Measurements from ENCODE around the gene MTCH1.
"Not testable (repeated sequence)": the region's sequence is repeated elsewhere in the genome, so short reads cannot be mapped to it uniquely, and the experiment has no call there.

MTCH1 gene

GRCh38 chr6:36968266-36968977 lies 17.6 kb downstream of the MTCH1 start:
- peak; percentile 47 for DNase-seq

- peak; percentile 16 for DNase-seq
These were observed 18.2 kb downstream of the MTCH1 start for GRCh38 chr6:36967757-36968156.

GRCh38 chr6:36967301-36967700 lies 18.7 kb downstream of the MTCH1 start:
- DNase-seq = peak; percentile 7

- DNase-seq = peak; percentile 13
These were observed 21.1 kb downstream of the MTCH1 start for GRCh38 chr6:36964908-36965307.

- DNase-seq = no peak
These were observed 21.6 kb downstream of the MTCH1 start for GRCh38 chr6:36964349-36964748.

GRCh38 chr6:36963451-36964290 lies 22.3 kb downstream of the MTCH1 start:
- peak; percentile 46 for DNase-seq

- peak; percentile 45 for DNase-seq
These were observed 23.1 kb downstream of the MTCH1 start for GRCh38 chr6:36962874-36963273.

GRCh38 chr6:36961441-36962435 lies 24.3 kb downstream of the MTCH1 start:
- peak; percentile 39 for DNase-seq

GRCh38 chr6:36959555-36960250 lies 26.3 kb downstream of the MTCH1 start:
- peak; percentile 39 for DNase-seq

- DNase-seq = peak; percentile 26
These were observed 27.0 kb downstream of the MTCH1 start for GRCh38 chr6:36958775-36959554.

- no peak for DNase-seq
These were observed 28.2 kb downstream of the MTCH1 start for GRCh38 chr6:36957773-36958271.

GRCh38 chr6:36956446-36956820 lies 29.6 kb downstream of the MTCH1 start:
- no peak for DNase-seq

GRCh38 chr6:36955671-36956445 lies 30.1 kb downstream of the MTCH1 start:
- DNase-seq = no peak

GRCh38 chr6:36955136-36955535 lies 30.9 kb downstream of the MTCH1 start:
- DNase-seq = no peak

GRCh38 chr6:36954262-36954931 lies 31.6 kb downstream of the MTCH1 start, which contains the start of gene PI16:
Gene PI16 (plus strand): TSS chr6:36954738. CDS start chr6:36954761, 23 bp downstream.
- no peak for DNase-seq

- DNase-seq = no peak
These were observed 32.1 kb downstream of the MTCH1 start for GRCh38 chr6:36953931-36954261.

- DNase-seq = no peak
These were observed 36.4 kb downstream of the MTCH1 start for GRCh38 chr6:36949636-36950035.

- DNase-seq = not testable (repeated sequence)
These were observed 36.9 kb downstream of the MTCH1 start for GRCh38 chr6:36949076-36949475.

- no peak for DNase-seq
These were observed 38.2 kb downstream of the MTCH1 start for GRCh38 chr6:36947570-36948351.
